ELF-1 (cell line): ENCODE data around the gene KCNH8.

Experiments used
- DNase-seq: peaks from one replicate; pipeline ENCODE4 v3.0.0-alpha.2; 2016; ENCODE audit warnings: low read depth, low spot score

Gene KCNH8

DNA sequence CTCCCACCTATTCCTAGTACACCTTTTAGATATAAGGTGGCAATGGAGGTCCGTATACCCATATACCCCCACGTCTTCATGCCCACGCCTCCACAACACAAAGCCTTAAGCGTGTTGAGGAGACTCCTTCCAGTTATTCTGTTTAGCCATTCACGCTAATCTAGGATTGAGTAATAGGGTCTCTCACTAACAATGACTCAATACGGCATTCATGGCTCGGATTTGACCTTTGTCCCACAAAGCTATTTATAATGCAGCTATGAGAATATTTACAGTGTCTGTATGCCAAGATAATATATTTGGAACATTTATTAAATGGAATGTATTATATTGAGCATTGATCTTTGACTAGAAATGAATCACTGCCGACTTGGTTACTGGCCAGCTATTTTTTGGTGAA lies 215.8 kb downstream of the KCNH8 start:
- DNase-seq: no peak

GRCh38 chr3:19365471-19365870 lies 217.2 kb downstream of the KCNH8 start:
- DNase-seq: no peak

- no peak for DNase-seq
Measured at GRCh38 chr3:19384868-19385267, 236.6 kb downstream of the KCNH8 start.

- DNase-seq: no peak
Measured at GRCh38 chr3:19392150-19392549, 243.8 kb downstream of the KCNH8 start.

DNA sequence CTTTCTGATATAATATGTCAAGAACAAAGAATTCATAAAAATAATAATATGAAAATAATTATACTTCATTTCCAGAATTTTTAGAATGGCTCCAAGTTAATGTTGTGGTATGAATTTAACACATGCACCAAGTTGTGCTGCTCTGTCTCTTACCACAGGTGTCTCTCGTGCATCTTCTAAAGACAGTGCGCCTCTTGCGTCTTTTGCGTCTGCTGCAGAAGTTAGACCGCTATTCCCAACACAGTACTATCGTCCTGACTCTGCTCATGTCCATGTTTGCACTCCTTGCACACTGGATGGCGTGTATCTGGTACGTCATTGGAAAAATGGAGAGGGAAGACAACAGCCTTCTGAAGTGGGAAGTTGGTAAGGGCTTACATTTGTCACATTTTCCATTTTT lies 246.6 kb downstream of the KCNH8 start:
- no peak for DNase-seq

DNA sequence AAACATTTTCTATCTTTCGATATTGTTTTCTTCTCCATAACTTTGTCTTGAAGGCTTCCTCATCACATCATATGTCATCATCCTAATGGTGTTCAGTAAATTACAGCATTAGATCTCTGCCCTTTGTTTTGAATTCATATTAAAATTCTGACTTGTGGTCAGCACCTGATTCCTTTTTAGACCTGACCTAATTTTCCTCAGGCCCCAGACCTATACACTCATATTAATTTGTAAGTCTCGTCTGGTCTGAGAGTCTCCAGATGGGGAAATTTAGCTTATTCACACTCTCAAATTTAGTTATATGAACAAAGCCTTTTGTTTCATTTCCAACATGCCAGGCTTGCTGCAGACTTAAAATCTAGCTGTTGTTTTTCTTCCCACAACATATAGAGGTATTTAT lies 248.4 kb downstream of the KCNH8 start:
- DNase-seq: no peak

GRCh38 chr3:19399356-19399755 lies 251.0 kb downstream of the KCNH8 start:
- DNase-seq: no peak

DNA sequence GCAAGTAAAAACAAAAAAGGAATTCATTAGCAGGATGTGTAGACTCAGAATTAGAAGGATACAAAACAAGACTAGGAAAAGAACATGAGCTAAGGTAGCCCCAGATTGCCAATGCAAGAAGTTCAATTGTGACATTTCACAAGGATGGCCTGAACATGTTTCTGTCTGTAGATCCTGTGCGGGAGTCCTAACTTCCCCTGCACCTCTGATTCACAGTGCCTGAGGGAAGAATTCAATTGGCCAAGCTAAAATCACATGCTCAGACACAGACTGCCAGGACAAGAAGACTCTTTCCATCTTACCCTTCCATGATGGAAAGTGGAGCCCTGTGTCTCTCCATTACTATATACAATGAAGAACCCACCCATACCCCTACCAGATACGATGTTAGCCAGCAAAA lies 251.5 kb downstream of the KCNH8 start:
- no peak for DNase-seq

DNA sequence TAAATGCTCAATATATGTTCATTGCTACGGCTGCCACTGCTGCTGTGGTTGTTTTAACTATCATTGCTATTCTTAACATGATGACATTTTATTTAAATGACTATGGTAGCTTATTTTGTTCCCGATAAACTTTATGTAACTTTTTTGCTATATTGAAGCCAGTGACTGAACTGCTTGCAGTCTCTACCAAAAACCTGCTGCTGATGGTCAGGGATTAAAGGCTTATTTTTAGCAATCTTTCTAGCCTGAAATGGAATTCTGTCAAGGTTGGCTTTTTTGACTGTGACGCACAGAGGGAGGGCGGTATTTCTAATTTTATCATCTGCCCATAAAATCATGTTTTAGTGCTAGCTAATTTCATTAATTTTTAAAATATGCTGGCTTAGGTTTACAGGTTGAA lies 271.8 kb downstream of the KCNH8 start:
- no peak for DNase-seq

DNA sequence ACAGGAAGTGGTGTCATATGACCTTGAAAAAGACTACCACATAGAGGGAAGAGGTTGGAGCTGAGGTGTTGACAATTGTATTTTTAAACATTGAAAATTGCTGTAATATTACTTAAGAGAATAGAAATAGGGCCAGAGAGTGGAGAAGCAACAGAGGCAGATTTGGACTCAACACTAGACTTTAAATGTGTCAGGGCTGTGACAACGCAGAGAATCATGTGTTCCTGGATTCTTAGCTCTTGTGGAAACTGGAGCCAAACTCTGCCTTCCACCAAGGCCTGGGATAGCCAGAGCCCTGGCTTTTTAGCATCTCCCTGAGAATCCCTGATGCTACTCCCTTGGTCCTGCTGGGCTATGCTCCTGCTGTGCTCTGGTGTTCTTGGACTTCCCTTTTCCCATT lies 277.5 kb downstream of the KCNH8 start:
- DNase-seq: no peak

GRCh38 chr3:19427422-19428149 lies 279.3 kb downstream of the KCNH8 start:
- DNase-seq: no peak

GRCh38 chr3:19428729-19429128 lies 280.4 kb downstream of the KCNH8 start:
- no peak for DNase-seq

- no peak for DNase-seq
Measured at GRCh38 chr3:19432669-19433068, 284.4 kb downstream of the KCNH8 start.

- DNase-seq: peak; percentile 2
Measured at GRCh38 chr3:19436746-19437145, 288.4 kb downstream of the KCNH8 start.

- DNase-seq: no peak
Measured at GRCh38 chr3:19439944-19440343, 291.6 kb downstream of the KCNH8 start.

DNA sequence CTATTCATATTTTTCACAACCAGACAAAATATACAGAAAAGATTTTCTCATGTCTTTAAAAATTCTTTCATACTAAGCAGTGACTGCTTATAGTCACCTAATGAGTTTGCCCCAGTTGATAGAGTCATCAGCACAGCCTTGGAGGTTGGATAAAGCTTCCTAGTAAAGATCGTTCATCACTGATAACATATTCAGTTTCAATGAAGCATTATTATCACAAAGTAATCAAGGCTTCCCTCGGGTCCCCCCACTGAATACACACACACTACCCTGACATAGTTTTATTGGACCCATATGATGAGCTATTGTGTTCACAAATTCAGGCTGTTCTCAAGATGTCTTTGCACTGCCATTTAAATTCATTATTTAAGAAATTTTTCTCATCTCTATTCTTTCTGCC lies 297.8 kb downstream of the KCNH8 start:
- no peak for DNase-seq

GRCh38 chr3:19446687-19447086 lies 298.4 kb downstream of the KCNH8 start:
- DNase-seq: no peak

DNA sequence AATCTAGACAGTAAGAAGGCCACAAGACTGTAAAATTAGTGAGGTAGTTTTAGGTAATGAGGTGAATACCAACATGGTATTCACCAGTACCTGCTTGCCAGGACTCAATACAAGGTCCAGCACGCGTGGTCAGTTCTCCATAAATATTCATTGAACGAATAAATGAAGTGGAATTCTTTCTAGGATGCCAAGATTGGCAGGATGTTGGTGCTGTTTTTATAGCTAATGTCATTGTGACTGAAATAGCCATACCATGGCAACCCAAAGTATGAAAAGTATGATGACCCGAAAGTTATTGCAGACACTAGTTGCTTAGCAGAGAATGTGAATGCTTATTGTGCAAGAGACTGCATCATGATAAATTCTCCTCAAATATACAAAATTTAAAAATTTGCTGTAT lies 307.2 kb downstream of the KCNH8 start:
- DNase-seq: no peak

- DNase-seq: no peak
Measured at GRCh38 chr3:19456738-19457137, 308.4 kb downstream of the KCNH8 start.

- no peak for DNase-seq
Measured at GRCh38 chr3:19457449-19457848, 309.1 kb downstream of the KCNH8 start.

DNA sequence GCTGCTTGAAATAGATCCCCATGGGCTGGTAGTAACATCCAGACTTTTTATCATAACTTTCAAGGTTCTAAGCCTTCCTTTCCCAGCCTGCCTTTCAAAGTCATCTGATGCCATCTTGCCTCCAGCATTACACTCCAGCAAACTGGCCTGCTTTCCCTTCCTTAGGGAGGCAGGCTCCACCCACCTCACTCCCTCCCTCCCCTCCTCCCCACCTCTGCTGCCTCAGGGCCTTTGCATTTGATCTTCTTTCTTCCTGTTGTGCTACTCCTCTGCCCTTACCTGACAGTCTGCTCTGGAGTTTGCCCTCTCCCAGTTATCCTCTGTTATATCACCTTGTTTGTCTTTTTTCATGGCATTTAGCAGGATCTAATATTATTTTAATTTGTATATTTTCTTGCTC lies 319.5 kb downstream of the KCNH8 start:
- DNase-seq: peak; percentile 64

- DNase-seq: no peak
Measured at GRCh38 chr3:19471138-19471537, 322.8 kb downstream of the KCNH8 start.

DNA sequence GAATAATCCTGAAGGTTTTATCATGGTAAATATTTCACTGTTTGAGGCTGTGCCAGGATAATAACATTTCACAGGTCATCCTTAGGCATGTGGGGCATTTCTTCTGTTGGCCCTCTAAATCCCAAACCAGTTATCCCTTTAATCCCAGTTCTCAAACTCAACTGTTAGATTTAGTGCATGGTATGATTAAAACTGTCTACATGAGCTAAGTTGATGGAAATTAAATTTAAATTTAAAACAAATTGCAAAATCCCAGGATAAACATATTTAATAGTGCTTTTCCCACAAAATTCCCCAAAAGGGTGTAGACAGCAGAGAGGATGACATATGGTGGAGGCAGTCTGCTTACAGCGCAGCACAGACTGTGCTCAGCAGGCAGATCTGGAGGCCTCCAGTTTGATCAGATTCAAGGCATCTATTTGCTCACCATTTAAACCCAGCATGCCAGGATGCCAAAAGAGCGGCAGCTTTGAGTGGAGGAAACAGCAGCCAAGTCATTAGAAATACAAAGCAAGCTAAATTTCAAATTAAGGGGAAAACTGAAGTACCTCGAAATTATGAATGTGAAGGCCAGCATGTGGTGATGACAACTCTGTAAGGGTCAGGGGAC lies 325.8 kb downstream of the KCNH8 start:
- no peak for DNase-seq

GRCh38 chr3:19476281-19476680 lies 328.0 kb downstream of the KCNH8 start:
- DNase-seq: no peak
